ENCODE data around the gene LRRC59. TPM values are rescaled to one million over a fixed set of nuclear protein-coding genes. Genes with fewer than 3 reads are reported as not detected.

The LRRC59 gene
- total and polyA plus RNA-seq, 2 experiments from 2014 or later: 46.4 to 124 TPM

DNA sequence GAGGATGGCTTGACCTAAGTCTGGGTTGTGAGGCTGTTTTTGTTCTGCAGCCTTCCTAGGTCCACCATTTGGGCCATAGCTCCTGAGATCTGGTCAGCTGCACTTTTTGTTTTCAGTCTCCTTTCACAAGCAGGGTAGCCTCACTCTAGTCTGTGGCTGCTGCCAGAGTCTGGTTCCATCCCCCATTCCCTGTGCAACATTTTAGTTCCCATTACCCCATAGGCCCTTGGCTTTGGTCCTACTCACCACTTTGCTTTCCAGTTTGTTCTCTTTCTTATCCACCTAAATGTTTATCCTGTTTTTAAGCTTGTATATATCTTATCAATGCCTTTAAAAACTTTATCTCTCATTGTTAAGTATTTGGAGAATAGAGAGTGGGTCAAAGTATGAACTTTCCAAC, 57.9 kb downstream of the LRRC59 start (continued):
- TF ChIP-seq ZNF462 (CRISPR knock-in tag; IDR thresholded peaks at IDR 0.05) (no peak), EZH2phosphoT487 (IDR thresholded peaks at IDR 0.05; ENCODE audit: unreplicated experiment) (no peak), ZNF331 (CRISPR knock-in tag; IDR thresholded peaks at IDR 0.05; ENCODE audit: low read depth) (no peak)

DNA sequence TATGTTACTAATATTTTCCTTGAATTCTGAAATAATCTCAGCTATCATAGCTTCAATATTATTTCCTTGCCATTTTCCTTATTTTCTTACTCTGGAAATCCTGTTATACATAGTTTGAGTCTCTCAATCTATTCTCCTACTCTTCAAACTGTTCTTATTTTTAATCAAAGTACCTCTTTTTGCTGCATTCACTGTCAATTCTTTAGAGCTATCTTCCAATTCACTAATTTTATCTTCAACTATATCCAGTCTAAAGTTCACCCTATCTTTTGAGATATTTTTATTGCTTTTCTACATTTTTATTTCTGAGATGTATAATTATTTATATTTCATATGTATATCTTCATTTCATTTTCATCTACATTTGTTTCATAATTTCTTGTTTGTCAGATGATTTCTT, 58.7 kb downstream of the LRRC59 start:
- H3K27ac ChIP-seq (ENCODE audit: low read depth): no peak overlapping the region
- H3K4me1 Mint-ChIP-seq: peaks cover 1% of the 10 kb centered on the region; the same call in 1 of the 3 replicates
- H3K4me2 ChIP-seq: no peak overlapping the region
- no peaks in the 10 kb centered on the region for H3K36me3 ChIP-seq (ENCODE audit: insufficient read depth)
- H3K27me3 Mint-ChIP-seq (ENCODE audit: insufficient read depth, low read depth, poor library complexity): peaks cover 1% of the 10 kb centered on the region
- H3K9me2 ChIP-seq (ENCODE audit: insufficient read depth): no peaks in the 10 kb centered on the region
- H3K27ac Mint-ChIP-seq: no peak overlapping the region
- no peaks in the 10 kb centered on the region for H4K20me1 ChIP-seq (replicated peaks; ENCODE audit: insufficient read depth)
- H3F3A ChIP-seq (replicated peaks; ENCODE audit: low read depth): no peaks in the 10 kb centered on the region
- no peaks in the 10 kb centered on the region for H3K79me2 ChIP-seq (replicated peaks; ENCODE audit: insufficient read depth)
- no peaks in the 10 kb centered on the region for H3K27me3 ChIP-seq (ENCODE audit: insufficient read depth)
- ATAC-seq: no peak
- H3K4me1 ChIP-seq (ENCODE audit: insufficient read depth): no peaks in the 10 kb centered on the region
- no peak overlapping the region for H3K4me3 Mint-ChIP-seq
- TF ChIP-seq CREB1 (CRISPR knock-in tag; IDR thresholded peaks at IDR 0.05; ENCODE audit: low read depth) (no peak), EZH2 (IDR thresholded peaks at IDR 0.05; ENCODE audit: low read depth, unreplicated experiment) (no peak), REST (IDR thresholded peaks at IDR 0.05; ENCODE audit: unreplicated experiment) (no peak), ZNF114 (CRISPR knock-in tag; IDR thresholded peaks at IDR 0.05) (no peak), JUNB (IDR thresholded peaks at IDR 0.05; ENCODE audit: unreplicated experiment) (no peak), CTCF (conservative IDR thresholded peaks at IDR 0.05; ENCODE audit: low read depth in 2 of 2) (no peak)
- H2AFZ ChIP-seq: no peak overlapping the region
- H3K9me3 Mint-ChIP-seq: peaks cover 13% of the 10 kb centered on the region; the same call in 2 of the 3 replicates
- H3K4me3 ChIP-seq: no peak overlapping the region
- DNase-seq (ENCODE audit: low spot score): no peak
- no peaks in the 10 kb centered on the region for H3K36me3 Mint-ChIP-seq (ENCODE audit: low read depth)
